ENCODE results near the gene EYS.

The EYS gene

DNA sequence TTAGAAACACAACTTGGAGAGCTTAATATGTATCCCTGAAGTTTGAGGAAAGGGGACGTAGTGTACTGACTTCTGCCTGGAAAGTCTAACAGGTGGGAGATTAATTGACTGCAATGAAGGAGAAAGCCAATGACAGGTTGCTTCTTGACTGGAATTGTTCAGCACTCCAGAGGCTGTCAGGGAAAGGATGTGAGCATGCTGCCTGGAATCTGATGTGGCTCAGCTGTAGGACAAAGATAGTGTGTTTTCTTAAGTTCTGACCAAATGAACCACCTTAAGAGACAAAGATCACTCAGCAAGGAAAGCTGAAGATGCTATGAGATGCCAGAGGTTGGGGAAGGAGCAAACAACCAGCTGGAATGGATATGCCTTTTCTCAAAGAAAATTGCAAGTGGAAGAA is 1885.6 kb downstream of the EYS start:
- TF ChIP-seq, protein P1, sequence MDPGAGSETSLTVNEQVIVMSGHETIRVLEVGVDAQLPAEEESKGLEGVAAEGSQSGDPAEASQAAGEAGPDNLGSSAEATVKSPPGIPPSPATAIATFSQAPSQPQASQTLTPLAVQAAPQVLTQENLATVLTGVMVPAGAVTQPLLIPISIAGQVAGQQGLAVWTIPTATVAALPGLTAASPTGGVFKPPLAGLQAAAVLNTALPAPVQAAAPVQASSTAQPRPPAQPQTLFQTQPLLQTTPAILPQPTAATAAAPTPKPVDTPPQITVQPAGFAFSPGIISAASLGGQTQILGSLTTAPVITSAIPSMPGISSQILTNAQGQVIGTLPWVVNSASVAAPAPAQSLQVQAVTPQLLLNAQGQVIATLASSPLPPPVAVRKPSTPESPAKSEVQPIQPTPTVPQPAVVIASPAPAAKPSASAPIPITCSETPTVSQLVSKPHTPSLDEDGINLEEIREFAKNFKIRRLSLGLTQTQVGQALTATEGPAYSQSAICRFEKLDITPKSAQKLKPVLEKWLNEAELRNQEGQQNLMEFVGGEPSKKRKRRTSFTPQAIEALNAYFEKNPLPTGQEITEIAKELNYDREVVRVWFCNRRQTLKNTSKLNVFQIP (CRISPR knock-in tag; IDR thresholded peaks at IDR 0.05; ENCODE audit: borderline replicate concordance, low read depth): no peak
- TF ChIP-seq ISL1 (CRISPR knock-in tag; IDR thresholded peaks at IDR 0.05) (no peak), SNAI2 (CRISPR knock-in tag; IDR thresholded peaks at IDR 0.05) (no peak), ZFP3 (CRISPR knock-in tag; IDR thresholded peaks at IDR 0.05) (no peak), TCF4 (CRISPR knock-in tag; IDR thresholded peaks at IDR 0.05; ENCODE audit: borderline replicate concordance) (no peak), ARNTL (CRISPR knock-in tag; IDR thresholded peaks at IDR 0.05; ENCODE audit: borderline replicate concordance, low read depth) (no peak), ZFP30 (CRISPR knock-in tag; IDR thresholded peaks at IDR 0.05) (no peak), ZNF8 (CRISPR knock-in tag; IDR thresholded peaks at IDR 0.05) (no peak), ZC3H10 (CRISPR knock-in tag; IDR thresholded peaks at IDR 0.05) (no peak), PPARA (CRISPR knock-in tag; IDR thresholded peaks at IDR 0.05; ENCODE audit: borderline replicate concordance) (no peak), ESRRG (CRISPR knock-in tag; IDR thresholded peaks at IDR 0.05) (no peak), ZNF70 (CRISPR knock-in tag; IDR thresholded peaks at IDR 0.05) (no peak), RARB (CRISPR knock-in tag; IDR thresholded peaks at IDR 0.05) (no peak), TOX (CRISPR knock-in tag; IDR thresholded peaks at IDR 0.05; ENCODE audit: borderline replicate concordance) (no peak), CSDC2 (CRISPR knock-in tag; IDR thresholded peaks at IDR 0.05) (no peak)
- TF ChIP-seq, protein P2, sequence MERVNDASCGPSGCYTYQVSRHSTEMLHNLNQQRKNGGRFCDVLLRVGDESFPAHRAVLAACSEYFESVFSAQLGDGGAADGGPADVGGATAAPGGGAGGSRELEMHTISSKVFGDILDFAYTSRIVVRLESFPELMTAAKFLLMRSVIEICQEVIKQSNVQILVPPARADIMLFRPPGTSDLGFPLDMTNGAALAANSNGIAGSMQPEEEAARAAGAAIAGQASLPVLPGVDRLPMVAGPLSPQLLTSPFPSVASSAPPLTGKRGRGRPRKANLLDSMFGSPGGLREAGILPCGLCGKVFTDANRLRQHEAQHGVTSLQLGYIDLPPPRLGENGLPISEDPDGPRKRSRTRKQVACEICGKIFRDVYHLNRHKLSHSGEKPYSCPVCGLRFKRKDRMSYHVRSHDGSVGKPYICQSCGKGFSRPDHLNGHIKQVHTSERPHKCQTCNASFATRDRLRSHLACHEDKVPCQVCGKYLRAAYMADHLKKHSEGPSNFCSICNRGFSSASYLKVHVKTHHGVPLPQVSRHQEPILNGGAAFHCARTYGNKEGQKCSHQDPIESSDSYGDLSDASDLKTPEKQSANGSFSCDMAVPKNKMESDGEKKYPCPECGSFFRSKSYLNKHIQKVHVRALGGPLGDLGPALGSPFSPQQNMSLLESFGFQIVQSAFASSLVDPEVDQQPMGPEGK (CRISPR knock-in tag; IDR thresholded peaks at IDR 0.05; ENCODE audit: borderline replicate concordance): no peak
- TF ChIP-seq, protein P3, sequence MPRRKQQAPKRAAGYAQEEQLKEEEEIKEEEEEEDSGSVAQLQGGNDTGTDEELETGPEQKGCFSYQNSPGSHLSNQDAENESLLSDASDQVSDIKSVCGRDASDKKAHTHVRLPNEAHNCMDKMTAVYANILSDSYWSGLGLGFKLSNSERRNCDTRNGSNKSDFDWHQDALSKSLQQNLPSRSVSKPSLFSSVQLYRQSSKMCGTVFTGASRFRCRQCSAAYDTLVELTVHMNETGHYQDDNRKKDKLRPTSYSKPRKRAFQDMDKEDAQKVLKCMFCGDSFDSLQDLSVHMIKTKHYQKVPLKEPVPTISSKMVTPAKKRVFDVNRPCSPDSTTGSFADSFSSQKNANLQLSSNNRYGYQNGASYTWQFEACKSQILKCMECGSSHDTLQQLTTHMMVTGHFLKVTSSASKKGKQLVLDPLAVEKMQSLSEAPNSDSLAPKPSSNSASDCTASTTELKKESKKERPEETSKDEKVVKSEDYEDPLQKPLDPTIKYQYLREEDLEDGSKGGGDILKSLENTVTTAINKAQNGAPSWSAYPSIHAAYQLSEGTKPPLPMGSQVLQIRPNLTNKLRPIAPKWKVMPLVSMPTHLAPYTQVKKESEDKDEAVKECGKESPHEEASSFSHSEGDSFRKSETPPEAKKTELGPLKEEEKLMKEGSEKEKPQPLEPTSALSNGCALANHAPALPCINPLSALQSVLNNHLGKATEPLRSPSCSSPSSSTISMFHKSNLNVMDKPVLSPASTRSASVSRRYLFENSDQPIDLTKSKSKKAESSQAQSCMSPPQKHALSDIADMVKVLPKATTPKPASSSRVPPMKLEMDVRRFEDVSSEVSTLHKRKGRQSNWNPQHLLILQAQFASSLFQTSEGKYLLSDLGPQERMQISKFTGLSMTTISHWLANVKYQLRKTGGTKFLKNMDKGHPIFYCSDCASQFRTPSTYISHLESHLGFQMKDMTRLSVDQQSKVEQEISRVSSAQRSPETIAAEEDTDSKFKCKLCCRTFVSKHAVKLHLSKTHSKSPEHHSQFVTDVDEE (CRISPR knock-in tag; IDR thresholded peaks at IDR 0.05): no peak
- TF ChIP-seq, protein P4, sequence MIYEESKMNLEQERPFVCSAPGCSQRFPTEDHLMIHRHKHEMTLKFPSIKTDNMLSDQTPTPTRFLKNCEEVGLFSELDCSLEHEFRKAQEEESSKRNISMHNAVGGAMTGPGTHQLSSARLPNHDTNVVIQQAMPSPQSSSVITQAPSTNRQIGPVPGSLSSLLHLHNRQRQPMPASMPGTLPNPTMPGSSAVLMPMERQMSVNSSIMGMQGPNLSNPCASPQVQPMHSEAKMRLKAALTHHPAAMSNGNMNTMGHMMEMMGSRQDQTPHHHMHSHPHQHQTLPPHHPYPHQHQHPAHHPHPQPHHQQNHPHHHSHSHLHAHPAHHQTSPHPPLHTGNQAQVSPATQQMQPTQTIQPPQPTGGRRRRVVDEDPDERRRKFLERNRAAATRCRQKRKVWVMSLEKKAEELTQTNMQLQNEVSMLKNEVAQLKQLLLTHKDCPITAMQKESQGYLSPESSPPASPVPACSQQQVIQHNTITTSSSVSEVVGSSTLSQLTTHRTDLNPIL (CRISPR knock-in tag; IDR thresholded peaks at IDR 0.05; ENCODE audit: low read depth): no peak
- no peak for ATAC-seq

DNA sequence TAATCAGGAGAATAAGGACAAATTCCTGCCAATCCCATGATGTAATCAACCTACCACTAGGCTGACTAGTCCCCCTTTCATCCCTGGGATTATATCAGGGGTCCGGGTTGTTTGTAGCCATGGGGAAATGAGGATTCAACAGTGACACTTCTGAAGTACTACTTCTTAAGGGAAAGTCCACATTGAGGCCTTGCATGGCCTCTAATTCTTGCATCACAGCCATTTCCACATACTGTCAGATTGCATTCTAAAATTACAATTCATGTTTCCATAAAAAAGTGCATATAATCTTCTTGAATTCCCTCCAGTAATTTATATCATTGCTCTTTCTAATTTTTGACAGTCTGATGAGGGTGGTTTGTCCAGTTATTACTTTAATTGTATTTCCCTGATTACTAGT is 1887.2 kb downstream of the EYS start:
- TF ChIP-seq RARB (CRISPR knock-in tag; IDR thresholded peaks at IDR 0.05) (no peak), ESRRG (CRISPR knock-in tag; IDR thresholded peaks at IDR 0.05) (no peak), ZNF8 (CRISPR knock-in tag; IDR thresholded peaks at IDR 0.05) (no peak), ZFP3 (CRISPR knock-in tag; IDR thresholded peaks at IDR 0.05) (no peak), BACH2 (CRISPR knock-in tag; IDR thresholded peaks at IDR 0.05; ENCODE audit: borderline replicate concordance) (no peak), SNAI2 (CRISPR knock-in tag; IDR thresholded peaks at IDR 0.05) (no peak)
- TF ChIP-seq, protein P2 (CRISPR knock-in tag; IDR thresholded peaks at IDR 0.05; ENCODE audit: borderline replicate concordance): no peak
- TF ChIP-seq, protein P3 (CRISPR knock-in tag; IDR thresholded peaks at IDR 0.05): no peak
- no peak for ATAC-seq

Measured in SK-N-SH treated with all-trans-retinoic acid at 6 μM for 48 hours (cell line).